Activated gamma-delta T cell treated with Interleukin-2 at 50 U/mL for 16 hours (primary cell): ENCODE measurements around the gene USP10.
"Not testable (repeated sequence)": the region's sequence is repeated elsewhere in the genome, so short reads cannot be mapped to it uniquely, and the experiment has no call there.

Experiments
- DNase-seq: peaks from one replicate; pipeline ENCODE4 v3.0.0-alpha.2; 2020

Gene USP10

GRCh38 chr16:84729716-84730320, 30.0 kb downstream of the USP10 start:
- DNase-seq: no peak

GRCh38 chr16:84730406-84731106, 30.8 kb downstream of the USP10 start:
- peak; percentile 21 for DNase-seq

DNA sequence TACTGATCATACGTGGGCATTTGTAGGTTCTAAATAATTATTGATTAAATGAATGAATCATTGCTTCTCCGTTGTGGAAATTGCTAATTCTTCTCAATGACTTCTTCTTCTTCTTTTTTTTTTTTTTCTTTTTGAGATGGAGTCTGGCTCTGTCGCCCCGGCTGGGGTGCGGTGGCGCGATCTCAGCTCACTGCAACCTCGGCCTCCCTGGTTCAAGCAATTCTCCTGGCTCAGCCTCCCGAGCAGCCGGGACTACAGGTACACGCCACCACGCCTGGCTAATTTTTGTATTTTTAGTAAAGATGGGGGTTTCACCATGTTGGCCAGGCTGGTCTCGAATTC, 32.5 kb downstream of the USP10 start:
- DNase-seq: not testable (repeated sequence)

DNA sequence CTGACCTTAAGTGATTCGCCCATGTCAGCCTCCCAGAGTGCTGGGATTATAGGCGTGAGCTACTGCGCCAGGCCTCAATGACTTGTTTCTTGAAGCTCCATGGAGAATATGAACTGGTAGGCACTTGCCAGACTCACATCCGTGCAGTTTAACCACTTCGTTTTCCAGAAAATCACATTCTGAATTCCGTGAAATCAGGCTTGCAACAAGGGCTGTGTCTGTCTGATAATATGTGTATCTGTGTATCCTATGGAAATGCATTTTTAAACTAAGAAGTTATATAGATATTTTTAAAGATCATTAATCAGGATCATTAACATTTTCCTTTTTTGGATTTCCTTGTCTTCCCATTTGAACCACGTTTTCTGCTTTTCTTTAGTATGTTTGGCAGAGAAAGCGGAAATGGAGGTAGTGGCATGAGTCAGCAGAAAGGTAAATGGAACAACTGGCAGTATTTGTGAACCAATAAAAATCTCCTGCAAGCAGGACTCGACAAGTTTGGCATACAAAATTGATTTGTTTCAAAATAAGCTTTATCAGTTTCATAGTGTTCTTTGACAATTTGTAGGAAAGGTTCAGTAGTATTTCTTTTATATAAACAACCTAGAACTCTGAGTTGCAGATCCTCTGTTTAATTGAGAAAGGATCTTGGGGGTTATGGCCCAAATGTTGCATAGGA, 33.0 kb downstream of the USP10 start:
- DNase-seq: no peak

- DNase-seq: no peak
Observed at GRCh38 chr16:84735849-84736586, 36.2 kb downstream of the USP10 start.

GRCh38 chr16:84737192-84738011, 37.6 kb downstream of the USP10 start:
- DNase-seq: no peak

- DNase-seq: peak; percentile 74
Observed at GRCh38 chr16:84738255-84739038, 38.6 kb downstream of the USP10 start.

- DNase-seq: no peak
Observed at GRCh38 chr16:84739349-84740124, 39.7 kb downstream of the USP10 start.

DNA sequence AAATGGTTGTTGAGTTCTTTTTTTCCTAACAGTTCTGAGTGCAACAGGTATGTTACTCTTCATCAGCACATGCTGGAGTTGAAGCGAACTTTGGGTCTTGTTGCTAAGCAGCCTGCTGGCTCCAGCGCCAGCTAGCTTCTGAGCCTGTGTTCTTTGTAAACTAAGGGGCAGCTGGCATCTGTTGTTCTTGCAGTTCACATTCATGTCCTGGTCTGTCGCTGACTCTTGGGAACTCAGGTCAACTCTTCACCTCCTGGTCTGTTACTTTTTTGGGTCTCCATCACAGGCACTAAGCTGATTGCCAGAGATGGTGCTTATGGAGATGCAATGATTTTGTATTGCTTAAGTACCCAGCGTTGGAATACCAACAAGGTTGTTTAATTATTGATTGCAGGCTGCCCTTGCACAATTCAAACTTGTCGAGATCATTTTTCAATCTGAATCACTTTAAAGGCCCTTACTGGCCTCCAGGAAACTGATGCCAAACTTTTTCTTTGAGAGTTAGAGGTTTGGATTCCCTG, 40.9 kb downstream of the USP10 start:
- no peak for DNase-seq

- no peak for DNase-seq
Observed at GRCh38 chr16:84741340-84741830, 41.6 kb downstream of the USP10 start.

GRCh38 chr16:84742641-84743092, 42.9 kb downstream of the USP10 start:
- no peak for DNase-seq

DNA sequence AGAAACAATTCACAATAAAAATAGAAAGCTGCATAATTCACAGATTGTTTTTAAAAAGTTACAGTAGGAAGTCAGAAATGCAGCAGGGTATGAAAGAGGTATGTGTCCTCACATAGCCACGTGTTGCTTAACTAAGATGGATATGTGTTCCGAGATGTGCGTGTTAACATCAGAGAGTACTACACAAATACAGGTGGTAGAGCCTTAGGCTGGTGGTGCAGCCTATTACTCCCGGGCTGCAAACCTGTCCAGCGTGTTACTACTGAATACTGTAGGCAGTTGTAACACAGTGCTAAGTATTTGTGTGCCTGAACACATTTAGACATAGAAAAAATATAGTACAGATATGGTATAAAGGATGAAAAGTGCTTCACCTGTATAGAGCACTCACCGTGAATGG, 46.4 kb downstream of the USP10 start:
- DNase-seq: no peak

DNA sequence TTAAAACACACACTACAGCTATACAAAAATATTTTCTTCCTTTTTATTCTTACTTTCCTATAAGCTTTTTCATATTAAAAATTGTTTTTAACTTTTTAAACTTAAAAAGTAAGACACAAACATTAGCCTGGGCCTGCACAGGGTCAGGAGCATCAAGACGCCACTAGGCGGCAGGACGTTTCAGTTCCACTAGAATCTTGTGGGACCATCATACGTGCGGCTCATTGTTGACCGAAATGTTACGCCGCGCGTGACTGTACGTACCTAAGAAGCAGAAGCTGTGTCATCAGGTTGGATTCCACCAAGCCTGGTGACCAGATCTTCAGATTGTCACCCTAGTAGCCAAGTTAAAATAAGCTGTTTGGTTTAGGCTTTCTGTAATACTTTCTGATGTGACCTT, 47.1 kb downstream of the USP10 start:
- DNase-seq: no peak

DNA sequence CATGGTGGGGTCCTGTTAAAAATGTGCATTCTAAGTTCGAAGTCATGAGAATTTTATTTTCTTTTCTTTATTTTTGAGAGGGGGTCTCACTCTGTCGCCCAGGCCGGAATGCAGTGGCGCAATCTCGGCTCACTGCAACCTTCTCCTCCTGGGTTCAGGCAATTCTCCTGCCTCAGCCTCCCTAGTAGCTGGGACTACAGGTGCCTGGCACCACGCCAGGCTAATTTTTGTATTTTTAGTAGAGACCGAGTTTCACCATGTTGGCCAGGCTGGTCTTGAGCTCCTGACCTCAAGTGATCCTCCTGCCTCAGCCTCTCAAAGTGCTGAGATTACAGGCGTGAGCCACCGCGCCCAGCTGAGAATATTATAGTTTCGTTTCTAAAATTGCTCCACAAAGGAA, 48.4 kb downstream of the USP10 start:
- DNase-seq: not testable (repeated sequence)

DNA sequence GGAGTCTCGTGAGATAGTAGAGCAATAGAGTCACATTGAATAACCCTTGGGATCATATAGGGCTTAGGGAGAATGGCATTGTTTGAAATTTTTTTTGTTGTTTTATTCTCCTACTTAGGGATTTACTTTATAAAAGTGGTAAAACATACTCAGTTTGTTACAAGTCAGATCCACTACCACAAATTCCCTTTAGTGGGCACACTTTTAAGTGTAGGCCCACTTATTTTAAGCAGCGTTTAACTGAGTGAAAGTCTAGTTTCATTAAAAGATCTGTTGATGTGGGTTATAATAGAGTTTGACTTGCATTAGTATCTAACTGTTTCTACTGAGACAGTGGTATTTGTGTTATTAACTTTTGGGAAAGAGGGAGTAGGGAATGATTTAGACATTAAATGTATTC, 49.3 kb downstream of the USP10 start:
- no peak for DNase-seq

- DNase-seq: no peak
Observed at GRCh38 chr16:84749815-84750214, 50.0 kb downstream of the USP10 start.

DNA sequence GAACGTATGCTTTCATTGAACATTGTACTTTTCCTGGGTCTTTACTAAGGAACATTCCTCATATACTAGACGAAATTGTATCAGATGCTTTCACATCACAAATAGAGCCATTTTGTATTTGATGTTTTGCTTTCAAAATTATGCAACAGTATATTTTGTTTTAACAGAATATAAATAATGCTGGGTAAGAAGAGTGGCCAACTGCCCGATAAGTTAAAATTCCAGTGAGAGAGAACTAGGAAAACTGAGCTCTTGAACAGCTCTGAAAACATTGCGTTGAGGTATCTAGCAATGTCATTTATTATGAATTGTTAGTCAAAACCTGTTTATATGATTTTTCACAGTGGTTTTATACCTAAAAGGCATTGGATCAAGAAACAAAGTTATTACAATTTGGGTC, 50.8 kb downstream of the USP10 start:
- no peak for DNase-seq

DNA sequence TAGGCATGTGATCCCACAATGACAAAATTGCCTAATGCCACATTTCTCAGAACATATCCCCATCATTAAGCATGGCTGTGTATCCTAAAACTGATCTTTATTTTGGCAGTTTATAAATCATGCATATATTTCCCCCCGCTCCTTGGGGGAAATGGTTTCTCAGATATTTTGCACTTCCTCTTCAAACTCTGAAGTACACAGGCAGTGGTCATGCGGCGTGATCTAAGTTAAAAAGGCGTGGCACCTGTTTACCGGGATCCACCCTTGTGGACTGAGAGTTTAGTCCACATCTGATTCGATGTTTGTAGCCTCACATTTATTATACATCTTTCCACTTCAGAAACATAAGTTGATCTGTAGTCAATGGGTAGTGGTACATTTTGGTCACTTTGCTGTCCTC, 51.4 kb downstream of the USP10 start:
- DNase-seq: no peak

DNA sequence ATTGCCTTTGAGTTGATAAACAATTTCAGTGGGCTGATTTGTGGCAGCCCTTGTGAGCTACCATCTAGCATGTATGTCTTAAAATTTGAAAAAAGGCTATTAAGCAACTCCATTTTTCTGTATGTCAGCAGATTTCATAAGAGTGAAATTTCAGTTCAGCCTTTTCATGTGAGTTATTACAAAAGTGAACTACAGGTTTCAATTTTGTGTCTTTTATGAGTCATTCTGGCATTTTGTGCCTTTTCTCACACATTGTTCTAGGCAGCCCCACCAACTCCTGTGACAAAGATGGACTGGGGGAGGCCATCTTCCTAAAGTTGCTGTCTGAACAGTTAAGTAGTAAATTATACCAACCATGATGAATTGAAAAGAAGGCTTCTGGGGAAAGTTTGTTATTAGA, 52.1 kb downstream of the USP10 start:
- no peak for DNase-seq

GRCh38 chr16:84752600-84752999, 52.8 kb downstream of the USP10 start:
- no peak for DNase-seq
